Breast epithelium (tissue), 3 donors: ENCODE results near the gene FAM170B.

Experiments used
- POLR2A ChIP-seq: fragments of 450-650 bp; IDR thresholded peaks from one replicate; pipeline ENCODE4 v1.6.1; 2016; ENCODE audit warnings: antibody characterized with exemption, mild to moderate bottlenecking, moderate library complexity
- TF ChIP-seq, protein P1 (sequence below), 3 donors: fragments of 450-650 bp; IDR thresholded peaks; one replicate each; pipeline ENCODE4 v1.5.1; 2016 to 2017; ENCODE audit warnings: antibody characterized with exemption in 3 of 3, mild to moderate bottlenecking in 3 of 3, moderate library complexity in 3 of 3

DNA sequence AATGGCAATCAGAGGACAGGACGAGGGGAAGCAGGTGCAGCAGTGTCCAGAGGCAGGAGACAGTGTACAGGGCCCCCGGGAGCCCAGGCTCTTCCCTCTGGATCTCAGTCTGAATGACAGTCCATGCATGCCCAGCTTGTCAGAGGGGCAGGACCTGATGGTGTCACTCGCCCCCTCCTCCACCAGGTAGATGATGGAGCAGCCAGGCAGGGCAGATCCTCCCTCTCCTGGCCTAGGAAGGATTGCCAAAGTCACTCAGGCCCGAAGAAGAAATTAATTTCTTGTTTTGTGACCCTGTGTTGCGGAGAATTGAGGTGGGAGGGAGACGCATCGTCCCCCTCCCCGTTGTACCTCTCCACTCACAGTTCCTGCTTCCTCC is 22.5 kb downstream of the FAM170B start:
- TF ChIP-seq, protein P1, sequence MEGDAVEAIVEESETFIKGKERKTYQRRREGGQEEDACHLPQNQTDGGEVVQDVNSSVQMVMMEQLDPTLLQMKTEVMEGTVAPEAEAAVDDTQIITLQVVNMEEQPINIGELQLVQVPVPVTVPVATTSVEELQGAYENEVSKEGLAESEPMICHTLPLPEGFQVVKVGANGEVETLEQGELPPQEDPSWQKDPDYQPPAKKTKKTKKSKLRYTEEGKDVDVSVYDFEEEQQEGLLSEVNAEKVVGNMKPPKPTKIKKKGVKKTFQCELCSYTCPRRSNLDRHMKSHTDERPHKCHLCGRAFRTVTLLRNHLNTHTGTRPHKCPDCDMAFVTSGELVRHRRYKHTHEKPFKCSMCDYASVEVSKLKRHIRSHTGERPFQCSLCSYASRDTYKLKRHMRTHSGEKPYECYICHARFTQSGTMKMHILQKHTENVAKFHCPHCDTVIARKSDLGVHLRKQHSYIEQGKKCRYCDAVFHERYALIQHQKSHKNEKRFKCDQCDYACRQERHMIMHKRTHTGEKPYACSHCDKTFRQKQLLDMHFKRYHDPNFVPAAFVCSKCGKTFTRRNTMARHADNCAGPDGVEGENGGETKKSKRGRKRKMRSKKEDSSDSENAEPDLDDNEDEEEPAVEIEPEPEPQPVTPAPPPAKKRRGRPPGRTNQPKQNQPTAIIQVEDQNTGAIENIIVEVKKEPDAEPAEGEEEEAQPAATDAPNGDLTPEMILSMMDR (IDR thresholded peaks at IDR 0.05): no peak
- TF ChIP-seq POLR2A: no peak
